B cell (primary cell): ENCODE results near the gene ZNF560. TPM values are rescaled to one million over a fixed set of nuclear protein-coding genes. Genes with fewer than 3 reads are reported as not detected.
A peak's percentile ranks its signal among the peaks of the same experiment; 100 is the strongest.

Experiments
- ATAC-seq: fragments of 200-7000 bp; cut with Tn5 transposase; one replicate; pipeline ENCODE4 v1.10.0; 2021; ENCODE audit warnings: low read depth, mild to moderate bottlenecking, moderate number of reproducible peaks, moderate library complexity
- CTCF ChIA-PET: fragments of 350-600 bp; sonication (Branson Sonifier 250); formaldehyde crosslinking; loops from one replicate; lab custom pipeline; 2021; ENCODE audit warnings: antibody characterized with exemption, inconsistent platforms; lab: Charles Lee
- POLR2A ChIA-PET: fragments of 350-600 bp; sonication (Branson Sonifier 250); formaldehyde crosslinking; loops from one replicate; lab custom pipeline; 2021; ENCODE audit warnings: antibody characterized with exemption; lab: Charles Lee
- DNase-seq: peaks from one replicate; pipeline ENCODE4 v3.0.0; 2013
- H2AFZ ChIP-seq: 2 replicates; pipeline ENCODE4 v1.6.1; 2012; ENCODE audit warnings: mild to moderate bottlenecking, low read depth, low read length; ENCODE audit not compliant: insufficient read depth, poor library complexity, severe bottlenecking
- H3K27ac ChIP-seq, 2 donors: 1 replicate in 1 of 2; 2 replicates in 1 of 2; pipeline ENCODE4 v1.5.1; 2012 to 2013; ENCODE audit warnings: low read length in 2 of 2, mild to moderate bottlenecking in 2 of 2, moderate library complexity in 1 of 2
- H3K27me3 ChIP-seq, 4 experiments: fragments of 200-600 bp in 1 of 4; sonication (generic) in 1 of 4; replicated peaks in 1 of 4; 1 replicate in 2 of 4; 2 replicates in 2 of 4; pipeline versions ENCODE4 v1.6.1 to v1.7.0; 2013 to 2016; ENCODE audit warnings: low read length in 3 of 4, mild to moderate bottlenecking in 2 of 4, mixed read lengths in 1 of 4, moderate library complexity in 1 of 4; ENCODE audit not compliant: insufficient read depth in 4 of 4, control insufficient read depth in 3 of 4; ENCODE audit errors: control extremely low read depth in 1 of 4
- H3K36me3 ChIP-seq, 2 experiments: replicated peaks in 1 of 2; 1 replicate in 1 of 2; 2 replicates in 1 of 2; pipeline versions ENCODE4 v1.6.1 to v1.7.1; 2013; ENCODE audit warnings: low read length in 1 of 2; ENCODE audit not compliant: insufficient read depth in 2 of 2, control insufficient read depth in 1 of 2; ENCODE audit errors: control extremely low read depth in 1 of 2, extremely low read depth in 1 of 2
- H3K4me1 ChIP-seq, 2 donors: fragments of 200-600 bp in 1 of 2; sonication (generic) in 1 of 2; 1 replicate in 1 of 2; 2 replicates in 1 of 2; pipeline versions ENCODE4 v1.5.1 to v1.6.1; 2013 to 2017; ENCODE audit warnings: low read length in 2 of 2; ENCODE audit not compliant: control insufficient read depth in 2 of 2, insufficient read depth in 2 of 2
- H3K4me2 ChIP-seq: replicated peaks from 2 replicates; pipeline ENCODE3; 2012; ENCODE audit warnings: mild to moderate bottlenecking, low read depth, low read length; ENCODE audit not compliant: poor library complexity, severe bottlenecking
- H3K4me3 ChIP-seq, 5 experiments: fragments of 200-600 bp in 1 of 5; sonication (generic) in 1 of 5; 1 replicate in 3 of 5; 2 replicates in 2 of 5; pipeline versions ENCODE4 v1.5.1 to v1.7.0; 2011 to 2016; ENCODE audit warnings: low read length in 4 of 5, mild to moderate bottlenecking in 4 of 5, low read depth in 2 of 5, control low read depth in 1 of 5, moderate library complexity in 1 of 5; ENCODE audit not compliant: insufficient read depth in 1 of 5; ENCODE audit errors: control extremely low read depth in 1 of 5, extremely low read depth in 1 of 5
- H3K79me2 ChIP-seq: fragments of 200-600 bp; sonication (generic); one replicate; pipeline ENCODE4 v1.6.0; 2016; ENCODE audit warnings: low read length; ENCODE audit not compliant: control insufficient read depth, insufficient read depth
- H3K9ac ChIP-seq: fragments of 200-600 bp; sonication (generic); 2 replicates; pipeline ENCODE4 v1.6.1; 2017; ENCODE audit warnings: mild to moderate bottlenecking, low read length, moderate library complexity
- H3K9me3 ChIP-seq, 3 donors: one replicate each; pipeline versions ENCODE4 v1.6.1 to v1.7.1; 2013; ENCODE audit warnings: low read length in 2 of 3; ENCODE audit not compliant: control insufficient read depth in 2 of 3, insufficient read depth in 1 of 3; ENCODE audit errors: control extremely low read depth in 1 of 3
- H4K20me1 ChIP-seq: 2 replicates; pipeline ENCODE4 v1.6.0; 2012; ENCODE audit warnings: mild to moderate bottlenecking, low read length; ENCODE audit not compliant: insufficient read depth, control insufficient read depth, poor library complexity, severe bottlenecking
- H3K27ac Mint-ChIP-seq: one replicate; pipeline ENCODE4 v1.8.0; 2021; ENCODE audit warnings: mixed read lengths
- H3K27me3 Mint-ChIP-seq: one replicate; pipeline ENCODE4 v1.8.0; 2021; ENCODE audit warnings: mixed read lengths
- H3K4me1 Mint-ChIP-seq: one replicate; pipeline ENCODE4 v1.8.0; 2021; ENCODE audit warnings: mixed read lengths
- H3K4me3 Mint-ChIP-seq: one replicate; pipeline ENCODE4 v1.8.0; 2021; ENCODE audit warnings: mixed read lengths
- H3K9me3 Mint-ChIP-seq: one replicate; pipeline ENCODE4 v1.8.0; 2022; ENCODE audit warnings: mixed read lengths; ENCODE audit not compliant: insufficient read depth
- CTCF ChIP-seq: fragments of 200-600 bp; IDR thresholded peaks from one replicate; pipeline ENCODE4 v1.8.0; 2022; ENCODE audit warnings: antibody characterized with exemption, mild to moderate bottlenecking
- EZH2 ChIP-seq: IDR thresholded peaks from 2 replicates; pipeline ENCODE4 v1.6.1; 2012; ENCODE audit warnings: borderline replicate concordance, low read depth, mild to moderate bottlenecking, moderate library complexity, low read length; ENCODE audit not compliant: insufficient read depth, poor library complexity, severe bottlenecking
- WGBS: methylation state at CpG from one replicate; pipeline ENCODE4 v1.1.5; 2013; ENCODE audit warnings: missing lambda C conversion rate; ENCODE audit not compliant: insufficient coverage; 5-methylcytosine and 5-hydroxymethylcytosine counted together
- intact Hi-C: fragments of 100-400 bp; cut with micrococcal nuclease; formaldehyde crosslinking; loops from one replicate; pipeline ENCODE4 v1.10.0; 2022
- polyA plus RNA-seq: library from polyadenylated mRNA; depleted of rRNA; stranded (reverse); fragments of >200 nt; gene quantifications from 2 replicates; pipeline ENCODE4 v1.2.3, GENCODE V29; 2012
- total RNA-seq, 2 donors: library from RNA; stranded (reverse); fragments of 120-200 nt in 1 of 2; gene quantifications; 1 replicate in 1 of 2; 2 replicates in 1 of 2; pipeline versions ENCODE4 v1.2.3 to v1.2.4, GENCODE V29; 2013 to 2022

The ZNF560 gene
- total and polyA plus RNA-seq, 2 donors (not counting 1 experiment from before 2014, with no cell fraction given) = not detected

- H3K9me3 ChIP-seq = peaks cover 0 to 3% (median 2%) of the 10 kb centered on the region in 3 donors
- Mint-ChIP-seq H3K27ac (peak overlapping the region; percentile 98), H3K9me3 (peaks cover under 1% of the 10 kb centered on the region), H3K4me1 (peaks cover 35% of the 10 kb centered on the region), H3K27me3 (no peaks in the 10 kb centered on the region), H3K4me3 (peak overlapping the region; percentile 95)
- H3K27me3 ChIP-seq = no peaks in the 10 kb centered on the region
- ATAC-seq = no peak
- peak overlapping the region; percentile 83 for H2AFZ ChIP-seq
- POLR2A ChIA-PET = interaction anchor here (1.3 kb wide), 1 partner anchor 148 kb away, joined by 4 read pairs; the partner anchor contains the start of gene ZNF121
- H3K36me3 ChIP-seq = peaks cover 0 to 16% of the 10 kb centered on the region in 2 experiments
- no peak for DNase-seq
- peak overlapping the region; percentile 92 to 93 for H3K27ac ChIP-seq
- peak overlapping the region; percentile 84 for H3K9ac ChIP-seq
- TF ChIP-seq EZH2 (no peak), CTCF (no peak)
- no peak overlapping the region for H3K4me3 ChIP-seq
- peaks cover 9% of the 10 kb centered on the region for H4K20me1 ChIP-seq
- CTCF ChIA-PET = interaction anchor here (0.8 to 1.9 kb wide), 2 partner anchors 19 to 231 kb away, joined by 3 to 8 read pairs; no protein-coding TSS in a partner anchor
- WGBS = 78% methylated on average over 3 of the region's 4 CpGs
- peaks cover 16 to 22% of the 10 kb centered on the region in 2 donors for H3K4me1 ChIP-seq
- H3K79me2 ChIP-seq = peaks cover 42% of the 10 kb centered on the region
- intact Hi-C loops = loop anchor here (10.0 kb wide), 1 partner anchor 232 kb away; no protein-coding TSS in a partner anchor
- peak overlapping the region; percentile 73 for H3K4me2 ChIP-seq
Measured at GRCh38 chr19:9436358-9436757, 62.1 kb downstream of the ZNF560 start.
